Measurements from ENCODE around the gene NPB.
A peak's percentile ranks its signal among the peaks of the same experiment; 100 is the strongest.

Gene NPB

GRCh38 chr17:81900181-81900820 lies 1.7 kb upstream of the NPB start:
- no peak for DNase-seq

GRCh38 chr17:81901167-81902022 lies 643 bp upstream of the NPB start:
- no peak for DNase-seq

GRCh38 chr17:81902653-81903414 lies 796 bp downstream of the NPB start:
- no peak for DNase-seq

GRCh38 chr17:81903415-81903831 lies 1.4 kb downstream of the NPB start:
- DNase-seq: no peak

- no peak for DNase-seq
Observed at GRCh38 chr17:81903896-81904599, 2.0 kb downstream of the NPB start.

- DNase-seq: no peak
Observed at GRCh38 chr17:81904600-81905423, 2.8 kb downstream of the NPB start.

- no peak for DNase-seq
Observed at GRCh38 chr17:81905424-81905875, 3.4 kb downstream of the NPB start.

GRCh38 chr17:81905993-81906392 lies 4.0 kb downstream of the NPB start:
- DNase-seq: no peak

- DNase-seq: no peak
Observed at GRCh38 chr17:81906476-81907218, 4.6 kb downstream of the NPB start.

- no peak for DNase-seq
Observed at GRCh38 chr17:81907219-81908145, 5.4 kb downstream of the NPB start.

- no peak for DNase-seq
Observed at GRCh38 chr17:81908793-81909192, 6.8 kb downstream of the NPB start.

- DNase-seq: no peak
Observed at GRCh38 chr17:81909231-81909630, 7.2 kb downstream of the NPB start.

- no peak for DNase-seq
Observed at GRCh38 chr17:81909966-81910839, 8.2 kb downstream of the NPB start.

- DNase-seq: no peak
Observed at GRCh38 chr17:81910840-81911276, 8.8 kb downstream of the NPB start.

- peak; percentile 61 for DNase-seq
Observed at GRCh38 chr17:81911277-81911961, 9.4 kb downstream of the NPB start, which contains the start of gene PCYT2. Gene PCYT2 (minus strand): TSS chr17:81911399. CDS start chr17:81911355, 44 bp downstream.

- no peak for DNase-seq
Observed at GRCh38 chr17:81911969-81912368, 9.9 kb downstream of the NPB start.

GRCh38 chr17:81912441-81913309 lies 10.6 kb downstream of the NPB start:
- no peak for DNase-seq
